Parathyroid adenoma (tissue), 2 donors: ENCODE measurements around the gene KANTR.

ENCODE experiments used
- H2AFZ ChIP-seq: fragments of 300-600 bp; sonication (generic); one replicate; pipeline ENCODE4 v1.7.0; 2017; ENCODE audit warnings: antibody characterized with exemption, mild to moderate bottlenecking
- H3K27ac ChIP-seq: fragments of 300-600 bp; sonication (generic); one replicate; pipeline ENCODE4 v1.7.0; 2017
- H3K27me3 ChIP-seq: fragments of 300-600 bp; sonication (generic); one replicate; pipeline ENCODE4 v1.7.0; 2017; ENCODE audit warnings: low read length; ENCODE audit not compliant: control insufficient read depth, insufficient read depth
- H3K36me3 ChIP-seq: fragments of 300-600 bp; sonication (generic); one replicate; pipeline ENCODE4 v1.7.0; 2017; ENCODE audit warnings: low read length; ENCODE audit not compliant: control insufficient read depth, insufficient read depth
- H3K4me1 ChIP-seq: fragments of 300-600 bp; sonication (generic); one replicate; pipeline ENCODE4 v1.7.0; 2017; ENCODE audit warnings: control low read depth
- H3K4me2 ChIP-seq: fragments of 300-600 bp; sonication (generic); one replicate; pipeline ENCODE4 v1.7.0; 2017; ENCODE audit warnings: low read length
- H3K4me3 ChIP-seq: fragments of 300-600 bp; sonication (generic); one replicate; pipeline ENCODE4 v1.7.0; 2017; ENCODE audit warnings: low read depth, low read length
- H3K79me2 ChIP-seq: fragments of 300-600 bp; sonication (generic); one replicate; pipeline ENCODE4 v1.7.0; 2017; ENCODE audit warnings: control low read depth
- H3K9ac ChIP-seq: fragments of 300-600 bp; sonication (generic); one replicate; pipeline ENCODE4 v1.7.0; 2017; ENCODE audit warnings: mild to moderate bottlenecking
- H3K9me3 ChIP-seq: fragments of 300-600 bp; sonication (generic); one replicate; pipeline ENCODE4 v1.7.0; 2017; ENCODE audit warnings: low read length; ENCODE audit not compliant: control insufficient read depth
- CTCF ChIP-seq: fragments of 300-600 bp; sonication (generic); IDR thresholded peaks from one replicate; pipeline ENCODE4 v1.7.0; 2017; ENCODE audit warnings: antibody characterized with exemption, mild to moderate bottlenecking
- donor health status: primary hyperparathyroidism.

The KANTR gene

GRCh38 chrX:53093748-53094581 is at the start of gene KANTR:
Gene KANTR (plus strand): TSS chrX:53094142. CDS start chrX:53124273, 30,131 bp downstream.
- peak within 1 kb of the TSS; percentile 90 for H3K4me2 ChIP-seq
- H3K79me2 ChIP-seq: no peaks in the 10 kb centered on the region
- TF ChIP-seq CTCF: no peak
- H3K27ac ChIP-seq: peak within 1 kb of the TSS; percentile 91
- peak within 1 kb of the TSS; percentile 19 for H3K9ac ChIP-seq
- no peaks in the 10 kb centered on the region for H3K27me3 ChIP-seq
- peak within 1 kb of the TSS; percentile 91 for H2AFZ ChIP-seq
- no peaks in the 10 kb centered on the region for H3K9me3 ChIP-seq
- peak within 1 kb of the TSS; percentile 74 for H3K4me3 ChIP-seq
- peaks cover 8% of the 10 kb centered on the region for H3K4me1 ChIP-seq
- H3K36me3 ChIP-seq: no peaks in the 10 kb centered on the region

- Histone ChIP-seq H3K27me3 (no peaks in the 10 kb centered on the region), H3K4me1 (no peaks in the 10 kb centered on the region), H3K9ac (no peak overlapping the region), H3K36me3 (no peaks in the 10 kb centered on the region), H3K27ac (no peak overlapping the region), H3K79me2 (no peaks in the 10 kb centered on the region), H3K9me3 (no peaks in the 10 kb centered on the region), H3K4me2 (no peak overlapping the region), H3K4me3 (no peak overlapping the region), H2AFZ (no peak overlapping the region)
- no peak for TF ChIP-seq CTCF
Measured at GRCh38 chrX:53044995-53045394, 48.9 kb upstream of the KANTR start.

GRCh38 chrX:53047228-53047627 is 46.7 kb upstream of the KANTR start:
- Histone ChIP-seq H3K9me3 (no peaks in the 10 kb centered on the region), H3K4me3 (no peak overlapping the region), H3K4me1 (no peaks in the 10 kb centered on the region), H3K4me2 (no peak overlapping the region), H3K9ac (no peak overlapping the region), H3K27me3 (no peaks in the 10 kb centered on the region), H3K36me3 (no peaks in the 10 kb centered on the region), H2AFZ (no peak overlapping the region), H3K27ac (no peak overlapping the region), H3K79me2 (no peaks in the 10 kb centered on the region)
- no peak for TF ChIP-seq CTCF

GRCh38 chrX:53048169-53049126 is 45.5 kb upstream of the KANTR start, which contains the start of gene GPR173:
Gene GPR173 (plus strand): TSS chrX:53048789. CDS start chrX:53076622, 27,833 bp downstream.
- Histone ChIP-seq H3K4me2 (no peak within 1 kb of the TSS), H3K9ac (no peak within 1 kb of the TSS), H3K27ac (no peak within 1 kb of the TSS), H3K27me3 (no peaks in the 10 kb centered on the region), H3K9me3 (no peaks in the 10 kb centered on the region), H3K36me3 (no peaks in the 10 kb centered on the region), H3K79me2 (no peaks in the 10 kb centered on the region), H3K4me1 (no peaks in the 10 kb centered on the region), H3K4me3 (no peak within 1 kb of the TSS), H2AFZ (peak within 1 kb of the TSS; percentile 69)
- no peak for TF ChIP-seq CTCF
